GM12892 (cell line): ENCODE data around the gene TAMALIN.

Source experiments
- POLR2A ChIP-seq: IDR thresholded peaks from 2 replicates; pipeline ENCODE4 v1.6.1; 2011; ENCODE audit warnings: low read depth, low read length, control low read depth
- POLR2AphosphoS5 ChIP-seq: IDR thresholded peaks from 2 replicates; pipeline ENCODE4 v1.6.1; 2011; ENCODE audit warnings: low read depth, low read length, control low read depth

GRCh38 chr12:51976376-51977160 lies 30.2 kb upstream of the TAMALIN start:
- TF ChIP-seq POLR2A (no peak), POLR2AphosphoS5 (no peak)
